ENCODE results near the gene SORBS1.

The SORBS1 gene

DNA sequence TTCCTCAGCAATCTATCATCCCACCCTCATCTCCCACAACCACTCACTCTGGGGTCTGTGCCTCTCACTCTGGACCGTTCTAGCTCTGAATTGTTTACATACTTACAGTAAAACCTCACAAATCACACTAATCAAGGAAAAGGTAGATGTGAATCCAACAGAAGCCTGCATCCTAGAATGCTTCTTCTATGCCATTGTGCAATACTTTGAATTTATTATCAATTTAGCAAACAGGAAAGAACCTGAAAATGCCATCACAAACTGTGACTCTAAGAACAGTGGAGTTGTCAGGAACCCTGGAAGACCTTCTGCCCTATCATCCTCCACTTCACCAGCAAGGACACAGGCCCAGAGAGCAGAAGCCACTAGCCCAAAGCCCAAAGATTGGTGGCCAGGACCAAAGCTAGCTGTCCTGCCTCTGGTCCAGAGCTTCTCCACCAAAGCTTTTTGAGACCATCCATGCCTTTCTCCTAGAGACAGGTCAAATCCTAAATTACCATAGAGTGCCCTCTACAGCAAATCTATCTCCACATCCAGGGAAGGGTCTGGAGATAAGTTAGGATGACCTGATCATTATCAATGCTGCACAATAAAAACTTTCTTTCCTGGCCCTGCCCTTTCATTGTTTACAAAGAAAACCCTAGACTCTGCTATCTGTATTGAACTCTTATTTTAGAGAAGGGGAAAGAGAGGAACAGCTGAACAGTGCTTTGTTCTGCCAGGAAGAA lies 2.4 kb downstream of the SORBS1 start:
- Mint-ChIP-seq H3K9me3 (no peaks in the 10 kb centered on the region), H3K4me3 (no peak overlapping the region), H3K27ac (no peak overlapping the region), H3K4me1 (ENCODE audit: low read depth) (peaks cover 11% of the 10 kb centered on the region), H3K36me3 (ENCODE audit: low read depth) (no peaks in the 10 kb centered on the region), H3K27me3 (ENCODE audit: low read depth) (peaks cover 55% of the 10 kb centered on the region)

DNA sequence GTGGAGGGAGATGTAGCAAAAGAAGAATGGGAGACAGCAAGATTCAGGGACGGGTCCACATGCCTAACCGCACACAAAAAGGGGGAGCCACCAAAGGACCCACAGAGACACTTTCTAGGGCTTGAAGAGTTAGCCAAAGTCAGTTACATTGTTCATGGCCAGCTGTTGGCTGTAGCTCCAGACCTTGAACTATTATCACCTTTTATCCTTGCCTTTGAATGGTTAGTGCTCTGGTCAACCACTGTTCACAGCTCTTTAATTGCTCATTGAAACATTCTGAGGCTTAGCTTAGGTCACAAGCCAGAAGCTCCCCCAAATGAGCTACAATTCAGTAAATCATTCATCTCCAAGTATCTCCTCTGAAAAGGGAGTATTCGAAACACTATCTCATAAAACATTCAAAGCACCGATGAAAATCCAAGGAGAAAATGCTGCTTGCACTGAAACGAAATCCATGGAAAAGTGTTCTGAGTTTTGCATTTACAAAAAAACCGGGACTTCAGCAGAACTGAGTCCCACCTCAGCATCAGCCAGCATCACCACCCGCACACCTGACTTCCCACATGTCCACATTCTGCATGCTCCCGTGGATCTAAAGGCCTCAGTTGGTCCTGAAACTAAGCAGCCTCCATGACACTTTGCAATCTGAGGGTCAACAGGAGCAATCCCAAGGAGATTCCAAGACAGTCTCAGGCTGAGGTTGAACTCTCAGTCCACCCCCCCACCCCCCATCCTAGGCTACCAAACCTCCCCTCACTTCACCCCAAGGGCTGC lies 4.0 kb downstream of the SORBS1 start:
- no peak overlapping the region for H3K4me3 Mint-ChIP-seq
- H3K27me3 Mint-ChIP-seq (ENCODE audit: low read depth): peaks cover 45% of the 10 kb centered on the region
- no peak overlapping the region for H3K27ac Mint-ChIP-seq
- no peaks in the 10 kb centered on the region for H3K9me3 Mint-ChIP-seq
- no peaks in the 10 kb centered on the region for H3K36me3 Mint-ChIP-seq (ENCODE audit: low read depth)
- H3K4me1 Mint-ChIP-seq (ENCODE audit: low read depth): peaks cover 11% of the 10 kb centered on the region

DNA sequence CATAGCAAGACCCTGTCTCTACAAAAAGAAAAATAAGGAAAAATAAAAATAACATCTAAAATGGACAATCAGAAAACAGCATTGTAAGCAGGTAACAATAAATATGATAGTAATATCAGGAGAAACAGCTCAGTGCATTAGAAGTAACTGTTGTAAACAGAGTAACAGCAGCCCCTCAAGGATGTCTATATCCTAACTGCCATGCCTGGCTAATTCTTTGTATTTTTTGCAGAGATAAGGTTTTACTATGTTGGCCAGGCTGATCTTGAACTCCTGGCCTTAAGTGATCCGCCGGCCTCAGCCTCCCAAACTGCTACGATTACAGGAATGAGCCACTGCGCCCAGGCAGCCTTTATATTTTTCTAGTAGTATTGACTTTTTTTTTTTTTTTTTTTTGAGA lies 7.5 kb downstream of the SORBS1 start:
- Mint-ChIP-seq H3K9me3 (no peaks in the 10 kb centered on the region), H3K27me3 (ENCODE audit: low read depth) (peaks cover 30% of the 10 kb centered on the region), H3K4me3 (no peak overlapping the region), H3K36me3 (ENCODE audit: low read depth) (no peaks in the 10 kb centered on the region), H3K27ac (no peak overlapping the region), H3K4me1 (ENCODE audit: low read depth) (no peaks in the 10 kb centered on the region)

DNA sequence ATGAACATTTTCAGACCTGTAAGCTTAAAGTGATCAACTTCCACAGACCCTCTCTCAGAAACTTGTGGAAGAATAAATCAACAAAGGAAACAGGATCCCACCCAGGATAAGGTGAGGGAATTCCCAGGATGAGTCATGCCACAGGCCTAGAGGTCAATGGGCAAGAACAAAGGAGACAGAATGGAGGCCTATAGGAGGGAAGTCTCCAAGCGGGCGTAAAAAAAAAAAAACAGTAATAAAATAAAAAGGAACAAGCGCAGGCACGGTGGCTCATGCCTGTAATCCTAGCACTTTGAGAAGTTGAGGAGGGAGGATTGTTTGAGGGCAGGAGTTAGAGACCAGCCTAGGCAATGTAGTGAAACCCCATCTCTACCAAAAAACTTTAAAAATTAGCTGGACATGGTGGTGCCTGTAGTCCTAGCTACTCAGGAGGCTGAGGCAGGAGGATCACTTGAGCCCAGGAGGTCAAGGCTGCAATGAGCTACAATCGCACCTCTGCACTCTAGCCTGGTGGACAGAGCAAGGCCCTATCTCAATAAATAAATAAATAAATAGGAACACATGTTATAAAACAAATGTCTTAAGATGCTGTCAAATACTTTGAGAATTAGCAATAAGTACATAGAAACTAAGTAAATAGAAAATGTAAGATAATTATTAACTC lies 8.4 kb downstream of the SORBS1 start:
- H3K27me3 Mint-ChIP-seq (ENCODE audit: low read depth): peaks cover 21% of the 10 kb centered on the region
- no peaks in the 10 kb centered on the region for H3K9me3 Mint-ChIP-seq
- H3K4me1 Mint-ChIP-seq (ENCODE audit: low read depth): no peaks in the 10 kb centered on the region
- H3K36me3 Mint-ChIP-seq (ENCODE audit: low read depth): no peaks in the 10 kb centered on the region
- no peak overlapping the region for H3K27ac Mint-ChIP-seq
- H3K4me3 Mint-ChIP-seq: no peak overlapping the region

DNA sequence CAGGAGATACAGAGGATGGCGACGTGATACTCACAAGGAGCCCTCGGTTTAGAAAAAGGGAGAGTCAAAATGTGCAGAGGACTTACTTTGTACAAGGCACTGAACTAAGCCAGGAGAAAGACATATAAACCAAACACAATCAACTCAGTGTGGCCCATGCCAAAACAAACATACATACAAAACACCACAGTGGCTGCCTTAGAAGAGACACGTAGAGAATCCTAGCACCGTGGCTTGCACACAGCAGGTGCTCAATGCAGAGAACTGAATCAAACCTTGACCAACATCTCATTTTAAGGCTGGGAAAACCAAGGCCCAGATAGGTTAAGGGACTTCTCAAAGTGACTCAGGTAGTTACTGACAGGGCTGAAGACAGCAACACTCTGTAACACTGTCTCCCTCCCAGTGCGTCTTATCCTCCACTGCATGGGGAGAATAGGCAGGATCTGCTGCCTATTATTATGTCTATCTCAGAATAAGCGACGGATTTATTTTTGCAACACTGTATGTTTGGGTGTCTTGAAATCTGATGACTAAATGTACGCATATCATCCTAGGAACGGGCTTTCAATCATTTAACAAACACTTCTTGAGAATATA lies 11.0 kb downstream of the SORBS1 start:
- H3K9me3 Mint-ChIP-seq: no peaks in the 10 kb centered on the region
- H3K27me3 Mint-ChIP-seq (ENCODE audit: low read depth): peaks cover 11% of the 10 kb centered on the region
- H3K36me3 Mint-ChIP-seq (ENCODE audit: low read depth): no peaks in the 10 kb centered on the region
- H3K4me3 Mint-ChIP-seq: no peak overlapping the region
- H3K27ac Mint-ChIP-seq: no peak overlapping the region
- H3K4me1 Mint-ChIP-seq (ENCODE audit: low read depth): no peaks in the 10 kb centered on the region

DNA sequence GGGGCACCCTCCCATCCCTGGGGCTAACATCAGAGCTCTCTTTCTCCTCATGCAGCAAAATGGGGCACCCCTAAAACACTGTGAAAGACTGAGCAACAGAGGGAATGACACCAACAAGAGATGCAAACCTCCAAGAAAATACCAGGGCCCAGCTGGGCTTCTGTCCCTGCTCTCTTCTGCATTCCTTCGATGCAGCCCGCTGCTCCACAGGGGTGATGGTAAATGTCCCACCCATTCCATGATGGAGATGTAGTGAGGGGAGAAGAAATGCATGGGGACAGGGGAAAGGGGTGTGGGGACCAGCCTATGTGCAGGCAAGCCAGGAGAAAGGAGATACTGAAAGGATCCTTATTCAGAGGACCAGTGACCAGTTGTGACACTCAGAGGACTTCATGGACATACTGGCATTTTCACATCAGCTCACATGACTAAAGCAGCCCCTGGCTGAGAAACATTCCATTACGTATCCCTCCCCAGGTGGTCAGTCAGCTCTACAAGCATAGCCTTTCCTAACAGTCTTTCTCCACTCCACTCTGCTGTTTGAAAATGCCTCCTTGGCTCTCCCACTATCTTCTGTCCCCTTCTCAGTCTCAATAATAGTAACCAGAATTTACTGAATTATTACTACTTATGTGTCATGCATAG lies 13.3 kb downstream of the SORBS1 start:
- no peaks in the 10 kb centered on the region for H3K9me3 Mint-ChIP-seq
- H3K27me3 Mint-ChIP-seq (ENCODE audit: low read depth): peaks cover 11% of the 10 kb centered on the region
- no peak overlapping the region for H3K4me3 Mint-ChIP-seq
- H3K27ac Mint-ChIP-seq: no peak overlapping the region
- H3K36me3 Mint-ChIP-seq (ENCODE audit: low read depth): no peaks in the 10 kb centered on the region
- H3K4me1 Mint-ChIP-seq (ENCODE audit: low read depth): no peaks in the 10 kb centered on the region

DNA sequence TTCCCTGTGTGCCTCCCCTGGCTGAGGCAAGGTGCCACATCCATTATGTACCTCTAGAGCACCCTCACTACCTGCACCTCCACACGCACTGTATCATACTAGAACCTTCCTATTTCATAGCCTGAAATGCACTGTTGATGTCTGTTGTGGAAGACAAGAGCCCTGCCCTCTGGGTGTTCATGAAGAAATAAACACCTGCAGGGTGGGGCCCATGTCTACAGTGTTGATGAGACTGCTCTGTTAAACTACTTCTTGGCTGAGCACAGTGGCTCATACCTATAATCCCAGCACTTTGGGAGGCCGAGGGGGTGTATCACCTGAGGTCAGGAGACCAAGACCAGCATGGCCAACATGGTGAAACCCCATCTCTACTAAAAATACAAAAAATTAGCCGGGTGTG lies 14.0 kb downstream of the SORBS1 start:
- Mint-ChIP-seq H3K9me3 (no peaks in the 10 kb centered on the region), H3K4me3 (no peak overlapping the region), H3K27me3 (ENCODE audit: low read depth) (peaks cover 11% of the 10 kb centered on the region), H3K27ac (no peak overlapping the region), H3K4me1 (ENCODE audit: low read depth) (no peaks in the 10 kb centered on the region), H3K36me3 (ENCODE audit: low read depth) (no peaks in the 10 kb centered on the region)

DNA sequence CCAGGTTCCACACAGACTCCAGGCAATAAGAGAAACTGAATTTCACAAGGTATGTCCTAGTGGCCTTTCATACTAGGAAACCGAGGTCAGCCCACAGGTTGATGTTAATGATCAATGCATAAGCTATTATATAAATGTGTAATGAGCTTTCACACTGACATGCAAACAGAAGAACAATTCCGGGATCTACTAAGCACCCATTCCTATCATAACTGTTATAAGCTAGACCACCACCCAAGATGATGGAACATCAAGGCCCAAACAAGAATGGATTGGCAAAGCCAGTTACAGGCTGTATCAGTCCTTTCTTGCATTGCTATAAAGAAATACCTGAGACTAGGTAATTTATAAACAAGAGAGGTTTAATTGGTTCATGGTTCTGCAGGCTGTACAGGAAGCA lies 15.2 kb downstream of the SORBS1 start:
- H3K36me3 Mint-ChIP-seq (ENCODE audit: low read depth): no peaks in the 10 kb centered on the region
- no peak overlapping the region for H3K4me3 Mint-ChIP-seq
- H3K27ac Mint-ChIP-seq: no peak overlapping the region
- no peaks in the 10 kb centered on the region for H3K9me3 Mint-ChIP-seq
- peaks cover 11% of the 10 kb centered on the region for H3K27me3 Mint-ChIP-seq (ENCODE audit: low read depth)
- H3K4me1 Mint-ChIP-seq (ENCODE audit: low read depth): no peaks in the 10 kb centered on the region

DNA sequence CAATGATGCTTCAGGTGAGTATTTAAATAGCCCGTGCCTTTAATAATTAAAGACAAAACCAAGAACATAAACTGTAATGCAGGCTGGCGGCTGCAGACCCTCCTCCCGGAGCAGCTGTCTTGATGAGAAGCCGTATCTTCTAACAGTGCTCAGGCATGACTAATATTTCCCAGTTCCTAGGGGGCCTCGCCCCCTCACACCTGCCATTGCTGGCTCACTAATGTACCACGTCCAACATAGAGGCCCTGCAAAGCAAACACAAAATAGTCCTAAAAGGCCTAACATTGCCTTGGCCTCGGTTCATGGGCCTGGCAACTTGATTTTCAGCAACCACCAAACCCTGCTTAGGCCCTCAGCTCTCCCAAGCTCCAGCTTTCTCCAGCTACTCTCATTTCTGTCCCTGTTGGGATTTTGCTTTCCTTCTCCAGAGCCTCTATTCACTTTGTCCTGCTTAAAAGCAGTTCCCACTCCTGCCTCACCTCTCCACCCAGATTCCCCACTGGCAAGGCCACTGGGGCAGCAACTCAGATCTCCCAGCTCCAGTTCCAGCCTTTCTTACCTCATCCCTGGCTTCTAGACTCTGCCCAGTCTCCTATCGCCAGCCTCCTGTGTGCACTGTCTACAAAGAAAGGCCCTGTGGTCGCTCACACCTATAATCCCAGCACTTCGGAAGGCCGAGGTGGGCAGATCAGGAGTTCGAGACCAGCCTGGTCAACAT lies 16.2 kb downstream of the SORBS1 start:
- no peaks in the 10 kb centered on the region for H3K36me3 Mint-ChIP-seq (ENCODE audit: low read depth)
- no peaks in the 10 kb centered on the region for H3K9me3 Mint-ChIP-seq
- H3K27ac Mint-ChIP-seq: no peak overlapping the region
- peaks cover 3% of the 10 kb centered on the region for H3K27me3 Mint-ChIP-seq (ENCODE audit: low read depth)
- H3K4me3 Mint-ChIP-seq: no peak overlapping the region
- H3K4me1 Mint-ChIP-seq (ENCODE audit: low read depth): no peaks in the 10 kb centered on the region

DNA sequence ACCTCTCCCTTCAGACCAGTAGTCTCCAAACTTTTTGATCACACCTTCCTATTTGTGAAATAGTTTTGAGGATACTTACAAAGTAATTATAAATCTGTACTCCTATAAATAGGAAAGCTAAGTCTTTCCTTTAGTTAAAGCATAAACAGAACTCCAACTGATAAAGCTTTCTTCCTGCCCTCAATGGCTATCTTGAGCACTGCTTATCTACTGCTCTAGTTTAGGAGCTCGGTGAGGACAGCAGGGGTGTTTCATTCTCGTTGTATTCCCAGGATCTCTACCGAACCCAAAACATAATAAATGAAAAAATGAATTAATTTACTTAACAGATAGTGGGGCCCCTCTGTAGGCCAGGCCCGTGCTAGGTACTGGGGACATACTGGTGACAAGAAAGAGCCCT lies 17.7 kb downstream of the SORBS1 start:
- Mint-ChIP-seq H3K4me1 (ENCODE audit: low read depth) (no peaks in the 10 kb centered on the region), H3K27me3 (ENCODE audit: low read depth) (no peaks in the 10 kb centered on the region), H3K4me3 (no peak overlapping the region), H3K27ac (no peak overlapping the region), H3K9me3 (no peaks in the 10 kb centered on the region), H3K36me3 (ENCODE audit: low read depth) (no peaks in the 10 kb centered on the region)

DNA sequence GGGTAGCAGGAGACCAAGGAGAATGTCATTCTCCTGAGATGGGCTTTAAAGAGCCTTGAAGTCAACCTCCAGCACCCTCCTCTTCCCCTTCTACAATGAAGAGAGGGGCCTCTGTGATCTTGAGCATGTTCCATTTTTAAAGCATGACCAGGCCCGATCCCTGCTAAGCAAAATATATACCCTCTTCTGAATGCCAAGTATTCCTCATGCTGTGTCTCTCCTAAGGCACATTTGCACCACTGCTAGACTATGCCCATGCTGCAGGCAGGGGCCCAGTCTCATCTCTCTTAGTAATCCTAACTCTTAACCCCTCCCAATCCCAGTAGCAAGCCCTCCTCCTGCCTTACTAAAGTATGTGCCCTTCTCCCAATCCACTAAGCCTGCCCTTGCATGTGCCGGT lies 18.4 kb downstream of the SORBS1 start:
- no peaks in the 10 kb centered on the region for H3K9me3 Mint-ChIP-seq
- H3K4me1 Mint-ChIP-seq (ENCODE audit: low read depth): no peaks in the 10 kb centered on the region
- no peaks in the 10 kb centered on the region for H3K36me3 Mint-ChIP-seq (ENCODE audit: low read depth)
- H3K4me3 Mint-ChIP-seq: no peak overlapping the region
- H3K27ac Mint-ChIP-seq: no peak overlapping the region
- no peaks in the 10 kb centered on the region for H3K27me3 Mint-ChIP-seq (ENCODE audit: low read depth)

DNA sequence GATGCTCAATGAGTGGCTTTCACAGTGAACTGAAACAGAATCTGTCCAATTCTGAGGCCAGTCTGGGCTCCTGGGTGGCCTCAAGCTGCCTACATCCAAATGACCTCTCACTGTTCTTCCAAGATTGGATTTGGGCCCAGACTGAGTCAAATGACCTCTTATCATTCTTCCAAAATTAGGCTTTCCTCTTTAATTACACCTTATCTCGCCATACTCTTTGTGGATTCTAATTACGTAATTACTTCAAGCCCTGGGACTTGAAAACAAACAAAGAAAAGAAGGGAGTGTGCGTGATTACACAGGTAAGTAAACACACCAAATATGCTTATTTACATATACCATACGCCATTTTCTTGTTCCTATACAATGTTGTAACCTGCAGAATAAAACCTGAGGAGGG lies 18.8 kb downstream of the SORBS1 start:
- H3K4me3 Mint-ChIP-seq: no peak overlapping the region
- H3K9me3 Mint-ChIP-seq: no peaks in the 10 kb centered on the region
- H3K27me3 Mint-ChIP-seq (ENCODE audit: low read depth): no peaks in the 10 kb centered on the region
- no peak overlapping the region for H3K27ac Mint-ChIP-seq
- H3K4me1 Mint-ChIP-seq (ENCODE audit: low read depth): no peaks in the 10 kb centered on the region
- H3K36me3 Mint-ChIP-seq (ENCODE audit: low read depth): no peaks in the 10 kb centered on the region

DNA sequence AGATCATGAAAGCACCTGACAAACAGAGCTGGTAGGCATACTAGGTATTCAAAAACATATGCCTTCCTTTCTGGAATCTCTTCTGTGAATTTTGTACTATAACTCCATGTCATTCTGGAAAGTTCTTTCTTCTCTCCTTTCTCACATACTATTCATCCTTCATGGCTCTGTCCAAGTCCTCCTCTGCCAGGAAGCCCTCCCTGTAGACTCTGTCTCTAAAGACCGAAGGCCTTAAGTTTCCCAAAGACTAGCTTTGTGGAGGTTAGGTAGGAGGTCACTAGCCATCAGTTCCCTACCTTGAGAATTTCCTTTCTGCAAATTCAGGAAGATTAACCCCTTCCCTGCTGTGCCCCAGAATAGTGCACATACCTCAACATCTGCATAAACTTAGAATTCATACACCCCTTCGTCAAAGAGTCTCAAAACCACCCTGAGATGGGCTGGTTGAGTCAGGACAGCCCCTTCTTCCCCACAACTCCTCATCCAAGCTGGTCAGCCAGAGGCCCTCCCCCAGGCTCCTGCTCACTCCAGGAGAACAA lies 20.6 kb downstream of the SORBS1 start:
- H3K36me3 Mint-ChIP-seq (ENCODE audit: low read depth): no peaks in the 10 kb centered on the region
- no peak overlapping the region for H3K27ac Mint-ChIP-seq
- H3K4me3 Mint-ChIP-seq: no peak overlapping the region
- no peaks in the 10 kb centered on the region for H3K27me3 Mint-ChIP-seq (ENCODE audit: low read depth)
- no peaks in the 10 kb centered on the region for H3K4me1 Mint-ChIP-seq (ENCODE audit: low read depth)
- no peaks in the 10 kb centered on the region for H3K9me3 Mint-ChIP-seq

All from T-helper 1 cell treated with Interleukin-12 subunit alpha and Interleukin-12 subunit beta and Interleukin-4 antibody, amounts not matched to agents 30 μg/mL and 1 μg/mL, for 36 hours (primary cell).